Kidney epithelial cell (primary cell): ENCODE results near the gene SORBS1. TPM values are rescaled to one million over a fixed set of nuclear protein-coding genes. Genes with fewer than 3 reads are reported as not detected.

Experiments
- DNase-seq: peaks from one replicate; pipeline ENCODE4 v3.0.0-alpha.2; 2010; ENCODE audit warnings: low read depth
- H3K27me3 ChIP-seq: 2 replicates; pipeline ENCODE4 v1.6.0; 2011; ENCODE audit warnings: low read length; ENCODE audit not compliant: control insufficient read depth, insufficient read depth
- H3K36me3 ChIP-seq: 2 replicates; pipeline ENCODE4 v1.5.1; 2011; ENCODE audit warnings: low read length; ENCODE audit not compliant: control insufficient read depth, insufficient read depth
- H3K4me3 ChIP-seq: 2 replicates; pipeline ENCODE4 v1.5.1; 2011; ENCODE audit warnings: low read depth, mild to moderate bottlenecking, control low read depth, low read length
- CTCF ChIP-seq: IDR thresholded peaks from 2 replicates; pipeline ENCODE4 v1.5.1; 2011; ENCODE audit warnings: mild to moderate bottlenecking, moderate library complexity, low read length, control low read depth, inconsistent platforms; ENCODE audit not compliant: insufficient read depth, poor library complexity, severe bottlenecking
- total RNA-seq: library from RNA; depleted of rRNA; stranded (reverse); fragments of >200 nt; gene quantifications from 2 replicates; pipeline ENCODE4 v1.2.3, GENCODE V29; 2015

SORBS1 gene
- total RNA-seq, 1 donor from 2014 or later = 4.9 TPM

- no peak for TF ChIP-seq CTCF
- Histone ChIP-seq H3K4me3 (no peak overlapping the region), H3K36me3 (no peaks in the 10 kb centered on the region), H3K27me3 (no peaks in the 10 kb centered on the region)
- DNase-seq = no peak
Measured at GRCh38 chr10:95339863-95340262, 221.3 kb downstream of the SORBS1 start.

GRCh38 chr10:95337423-95338160 is 223.6 kb downstream of the SORBS1 start:
- Histone ChIP-seq H3K36me3 (no peaks in the 10 kb centered on the region), H3K27me3 (no peaks in the 10 kb centered on the region), H3K4me3 (no peak overlapping the region)
- no peak for TF ChIP-seq CTCF
- DNase-seq = no peak

- no peak overlapping the region for H3K4me3 ChIP-seq
- no peak for DNase-seq
- no peaks in the 10 kb centered on the region for H3K36me3 ChIP-seq
- no peak for TF ChIP-seq CTCF
- H3K27me3 ChIP-seq = no peaks in the 10 kb centered on the region
Measured at GRCh38 chr10:95336702-95337101, 224.5 kb downstream of the SORBS1 start.

- Histone ChIP-seq H3K27me3 (no peaks in the 10 kb centered on the region), H3K36me3 (no peaks in the 10 kb centered on the region), H3K4me3 (no peak overlapping the region)
- no peak for TF ChIP-seq CTCF
- no peak for DNase-seq
Measured at GRCh38 chr10:95335933-95336699, 225.1 kb downstream of the SORBS1 start.

GRCh38 chr10:95334805-95335144 is 226.4 kb downstream of the SORBS1 start:
- no peak for TF ChIP-seq CTCF
- Histone ChIP-seq H3K36me3 (no peaks in the 10 kb centered on the region), H3K27me3 (no peaks in the 10 kb centered on the region), H3K4me3 (no peak overlapping the region)
- DNase-seq = no peak
